ENCODE data around the gene BTD. TPM values are rescaled to one million over a fixed set of nuclear protein-coding genes. Genes with fewer than 3 reads are reported as not detected.

BTD gene
- total and polyA plus RNA-seq, 2 donors (not counting 1 experiment from before 2014, with no cell fraction given) = 24.4 to 24.9 TPM

DNA sequence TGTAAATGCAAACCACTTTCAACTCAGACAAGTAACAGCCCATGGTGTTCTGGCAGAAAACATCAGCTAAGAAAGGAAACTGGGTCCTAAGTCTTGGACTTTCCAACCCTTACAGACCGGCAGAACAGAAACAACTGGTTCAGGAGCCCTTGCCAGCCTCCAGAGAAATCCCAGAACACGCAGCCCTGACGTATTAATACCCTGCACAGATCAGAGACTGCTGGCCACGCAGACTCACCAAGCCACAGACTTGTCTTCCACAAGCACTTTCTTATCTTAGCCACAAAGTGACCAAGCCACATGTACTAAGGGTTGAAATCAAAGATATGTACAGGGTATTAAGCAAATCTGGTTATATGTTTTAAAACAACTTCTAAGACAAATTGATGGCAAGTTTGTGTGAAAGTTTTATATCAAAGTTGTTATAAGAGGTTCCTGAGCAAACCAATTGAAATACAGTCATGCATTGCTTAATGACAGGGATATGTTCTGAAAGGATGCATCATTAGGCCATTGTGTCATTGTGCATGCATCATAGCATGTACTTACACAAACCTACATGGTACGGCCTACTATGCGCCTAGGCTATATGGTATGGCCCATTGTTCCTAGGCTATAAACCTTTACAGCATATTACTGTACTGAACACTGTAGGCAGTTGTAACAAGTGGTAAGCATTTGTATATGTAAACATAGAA is 36.8 kb downstream of the BTD start:
- H3K4me1 ChIP-seq (ENCODE audit: control insufficient read depth, extremely low read depth, insufficient read depth, low read length) = peaks cover 31% of the 10 kb centered on the region
- peak; percentile 24 to 80 for DNase-seq (ENCODE audit: low read depth in 2 of 2)
- H2AFZ ChIP-seq (ENCODE audit: low read length) = no peak overlapping the region

GRCh38 chr3:15638891-15639262 is 37.3 kb downstream of the BTD start:
- peaks cover 28% of the 10 kb centered on the region for H3K4me1 ChIP-seq (ENCODE audit: control insufficient read depth, extremely low read depth, insufficient read depth, low read length)
- no peaks in the 10 kb centered on the region for H3K9me3 ChIP-seq (ENCODE audit: control insufficient read depth, insufficient read depth, low read depth, low read length)
- H3K79me2 ChIP-seq (ENCODE audit: control insufficient read depth, insufficient read depth, low read length) = no peaks in the 10 kb centered on the region
- no peak overlapping the region for H2AFZ ChIP-seq (ENCODE audit: low read length)
- H3K27ac ChIP-seq (ENCODE audit: insufficient read depth, low read length) = peak overlapping the region; percentile 30
- no peak overlapping the region for H3K4me3 ChIP-seq (replicated peaks in 1 of 4; ENCODE audit: control extremely low read depth in 1 of 4, insufficient read depth in 1 of 4, low read depth in 3 of 4, low read length in 4 of 4)
- no peak overlapping the region for H3K9ac ChIP-seq (ENCODE audit: insufficient read depth, low read length)
- DNase-seq (ENCODE audit: low read depth in 2 of 2) = peak in 1 of 2 donors; percentile 60
- H3K27me3 ChIP-seq (ENCODE audit: control insufficient read depth, insufficient read depth, low read length) = no peaks in the 10 kb centered on the region
- TF ChIP-seq, protein P1, sequence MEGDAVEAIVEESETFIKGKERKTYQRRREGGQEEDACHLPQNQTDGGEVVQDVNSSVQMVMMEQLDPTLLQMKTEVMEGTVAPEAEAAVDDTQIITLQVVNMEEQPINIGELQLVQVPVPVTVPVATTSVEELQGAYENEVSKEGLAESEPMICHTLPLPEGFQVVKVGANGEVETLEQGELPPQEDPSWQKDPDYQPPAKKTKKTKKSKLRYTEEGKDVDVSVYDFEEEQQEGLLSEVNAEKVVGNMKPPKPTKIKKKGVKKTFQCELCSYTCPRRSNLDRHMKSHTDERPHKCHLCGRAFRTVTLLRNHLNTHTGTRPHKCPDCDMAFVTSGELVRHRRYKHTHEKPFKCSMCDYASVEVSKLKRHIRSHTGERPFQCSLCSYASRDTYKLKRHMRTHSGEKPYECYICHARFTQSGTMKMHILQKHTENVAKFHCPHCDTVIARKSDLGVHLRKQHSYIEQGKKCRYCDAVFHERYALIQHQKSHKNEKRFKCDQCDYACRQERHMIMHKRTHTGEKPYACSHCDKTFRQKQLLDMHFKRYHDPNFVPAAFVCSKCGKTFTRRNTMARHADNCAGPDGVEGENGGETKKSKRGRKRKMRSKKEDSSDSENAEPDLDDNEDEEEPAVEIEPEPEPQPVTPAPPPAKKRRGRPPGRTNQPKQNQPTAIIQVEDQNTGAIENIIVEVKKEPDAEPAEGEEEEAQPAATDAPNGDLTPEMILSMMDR (conservative IDR thresholded peaks at IDR 0.05 in 1 of 2, IDR thresholded peaks at IDR 0.05 in 1 of 2; ENCODE audit: low read depth in 1 of 2, low read length in 2 of 2) = no peak
- TF ChIP-seq EZH2 (IDR thresholded peaks at IDR 0.05; ENCODE audit: low read length, missing control alignments) = no peak
- no peak overlapping the region for H3K4me2 ChIP-seq (ENCODE audit: extremely low read depth, insufficient read depth, low read length)
- H4K20me1 ChIP-seq (ENCODE audit: control insufficient read depth, extremely low read depth, insufficient read depth, low read length) = no peaks in the 10 kb centered on the region
- no peaks in the 10 kb centered on the region for H3K36me3 ChIP-seq (ENCODE audit: control insufficient read depth, insufficient read depth, low read length)

More for the DNA sequence above, 36.8 kb downstream of the BTD start:
- H3K9ac ChIP-seq (ENCODE audit: insufficient read depth, low read length) = no peak overlapping the region
- H3K27ac ChIP-seq (ENCODE audit: insufficient read depth, low read length) = peak overlapping the region; percentile 30
- H3K79me2 ChIP-seq (ENCODE audit: control insufficient read depth, insufficient read depth, low read length) = no peaks in the 10 kb centered on the region
- H3K36me3 ChIP-seq (ENCODE audit: control insufficient read depth, insufficient read depth, low read length) = no peaks in the 10 kb centered on the region
- H3K4me2 ChIP-seq (ENCODE audit: extremely low read depth, insufficient read depth, low read length) = no peak overlapping the region
- H3K27me3 ChIP-seq (ENCODE audit: control insufficient read depth, insufficient read depth, low read length) = no peaks in the 10 kb centered on the region
- TF ChIP-seq, protein P1 (conservative IDR thresholded peaks at IDR 0.05 in 1 of 2, IDR thresholded peaks at IDR 0.05 in 1 of 2; ENCODE audit: low read depth in 1 of 2, low read length in 2 of 2) = no peak
- no peak for TF ChIP-seq EZH2 (IDR thresholded peaks at IDR 0.05; ENCODE audit: low read length, missing control alignments)
- H3K9me3 ChIP-seq (ENCODE audit: control insufficient read depth, insufficient read depth, low read depth, low read length) = no peaks in the 10 kb centered on the region
- no peaks in the 10 kb centered on the region for H4K20me1 ChIP-seq (ENCODE audit: control insufficient read depth, extremely low read depth, insufficient read depth, low read length)
- no peak overlapping the region for H3K4me3 ChIP-seq (replicated peaks in 1 of 4; ENCODE audit: control extremely low read depth in 1 of 4, insufficient read depth in 1 of 4, low read depth in 3 of 4, low read length in 4 of 4)

DNA sequence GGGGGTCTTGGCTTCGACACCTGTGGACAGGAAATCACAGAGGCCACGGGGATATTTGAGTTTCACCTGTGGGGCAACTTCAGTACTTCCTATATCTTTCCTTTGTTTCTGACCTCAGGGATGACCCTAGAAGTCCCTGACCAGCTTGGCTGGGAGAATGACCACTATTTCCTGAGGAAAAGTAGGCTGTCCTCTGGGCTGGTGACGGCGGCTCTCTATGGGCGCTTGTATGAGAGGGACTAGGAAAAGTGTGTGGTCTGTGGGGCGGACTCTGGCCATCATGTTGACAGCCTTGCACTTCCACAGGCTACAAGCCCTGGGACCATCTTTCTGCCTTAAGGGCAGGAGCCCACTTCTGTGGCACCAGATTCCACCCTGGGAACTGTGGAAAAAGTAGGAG is 43.7 kb downstream of the BTD start:
- no peaks in the 10 kb centered on the region for H3K36me3 ChIP-seq (ENCODE audit: control insufficient read depth, insufficient read depth, low read length)
- peak overlapping the region; percentile 11 for H3K4me2 ChIP-seq (ENCODE audit: extremely low read depth, insufficient read depth, low read length)
- no peaks in the 10 kb centered on the region for H3K27me3 ChIP-seq (ENCODE audit: control insufficient read depth, insufficient read depth, low read length)
- DNase-seq (ENCODE audit: low read depth in 2 of 2) = no peak
- no peak overlapping the region for H3K4me3 ChIP-seq (replicated peaks in 1 of 4; ENCODE audit: control extremely low read depth in 1 of 4, insufficient read depth in 1 of 4, low read depth in 3 of 4, low read length in 4 of 4)
- no peaks in the 10 kb centered on the region for H3K79me2 ChIP-seq (ENCODE audit: control insufficient read depth, insufficient read depth, low read length)
- TF ChIP-seq, protein P1 (conservative IDR thresholded peaks at IDR 0.05 in 1 of 2, IDR thresholded peaks at IDR 0.05 in 1 of 2; ENCODE audit: low read depth in 1 of 2, low read length in 2 of 2) = no peak
- no peak for TF ChIP-seq EZH2 (IDR thresholded peaks at IDR 0.05; ENCODE audit: low read length, missing control alignments)
- peak overlapping the region; percentile 47 for H3K9ac ChIP-seq (ENCODE audit: insufficient read depth, low read length)
- H3K27ac ChIP-seq (ENCODE audit: insufficient read depth, low read length) = peak overlapping the region; percentile 91
- H3K4me1 ChIP-seq (ENCODE audit: control insufficient read depth, extremely low read depth, insufficient read depth, low read length) = peaks cover 28% of the 10 kb centered on the region
- H3K9me3 ChIP-seq (ENCODE audit: control insufficient read depth, insufficient read depth, low read depth, low read length) = no peaks in the 10 kb centered on the region
- H2AFZ ChIP-seq (ENCODE audit: low read length) = no peak overlapping the region
- no peaks in the 10 kb centered on the region for H4K20me1 ChIP-seq (ENCODE audit: control insufficient read depth, extremely low read depth, insufficient read depth, low read length)
